ENCODE measurements around the gene PLEKHG3. TPM values are rescaled to one million over a fixed set of nuclear protein-coding genes. Genes with fewer than 3 reads are reported as not detected.

Gene PLEKHG3
- polyA plus RNA-seq, 3 donors, result 6.3 to 21.6 (median 13.0) TPM

GRCh38 chr14:64680013-64680713 lies 24.1 kb upstream of the PLEKHG3 start:
- H3K27ac Mint-ChIP-seq, result no peak overlapping the region
- 91% methylated on average over 10 of the region's 10 CpGs for WGBS (ENCODE audit: insufficient coverage)
- no peaks in the 10 kb centered on the region for H3K36me3 ChIP-seq (replicated peaks in 1 of 2; ENCODE audit: control insufficient read depth in 1 of 2, insufficient read depth in 2 of 2, low read length in 2 of 2)
- H3K4me3 ChIP-seq (replicated peaks in 1 of 3; ENCODE audit: low read depth in 2 of 3, low read length in 3 of 3), result no peak overlapping the region
- TF ChIP-seq, protein P1, sequence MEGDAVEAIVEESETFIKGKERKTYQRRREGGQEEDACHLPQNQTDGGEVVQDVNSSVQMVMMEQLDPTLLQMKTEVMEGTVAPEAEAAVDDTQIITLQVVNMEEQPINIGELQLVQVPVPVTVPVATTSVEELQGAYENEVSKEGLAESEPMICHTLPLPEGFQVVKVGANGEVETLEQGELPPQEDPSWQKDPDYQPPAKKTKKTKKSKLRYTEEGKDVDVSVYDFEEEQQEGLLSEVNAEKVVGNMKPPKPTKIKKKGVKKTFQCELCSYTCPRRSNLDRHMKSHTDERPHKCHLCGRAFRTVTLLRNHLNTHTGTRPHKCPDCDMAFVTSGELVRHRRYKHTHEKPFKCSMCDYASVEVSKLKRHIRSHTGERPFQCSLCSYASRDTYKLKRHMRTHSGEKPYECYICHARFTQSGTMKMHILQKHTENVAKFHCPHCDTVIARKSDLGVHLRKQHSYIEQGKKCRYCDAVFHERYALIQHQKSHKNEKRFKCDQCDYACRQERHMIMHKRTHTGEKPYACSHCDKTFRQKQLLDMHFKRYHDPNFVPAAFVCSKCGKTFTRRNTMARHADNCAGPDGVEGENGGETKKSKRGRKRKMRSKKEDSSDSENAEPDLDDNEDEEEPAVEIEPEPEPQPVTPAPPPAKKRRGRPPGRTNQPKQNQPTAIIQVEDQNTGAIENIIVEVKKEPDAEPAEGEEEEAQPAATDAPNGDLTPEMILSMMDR (IDR thresholded peaks at IDR 0.05), result no peak
- no peaks in the 10 kb centered on the region for H3K27me3 ChIP-seq (ENCODE audit: control insufficient read depth in 2 of 2, insufficient read depth in 2 of 2, low read length in 2 of 2)
- H3K27ac ChIP-seq (ENCODE audit: low read depth in 1 of 2, low read length in 2 of 2), result no peak overlapping the region
- H3K27me3 Mint-ChIP-seq (ENCODE audit: low read depth in 3 of 3), result peaks cover 3 to 16% (median 9%) of the 10 kb centered on the region in 3 donors
- H3K36me3 Mint-ChIP-seq, result no peaks in the 10 kb centered on the region
- peaks cover 22 to 33% of the 10 kb centered on the region in 2 donors for H3K4me1 ChIP-seq (ENCODE audit: control insufficient read depth in 1 of 2, insufficient read depth in 2 of 2, low read length in 2 of 2)
- no peaks in the 10 kb centered on the region for H3K79me2 ChIP-seq (ENCODE audit: insufficient read depth, low read length)
- H4K20me1 ChIP-seq (ENCODE audit: insufficient read depth, low read length), result no peaks in the 10 kb centered on the region
- DNase-seq, result no peak
- H2AFZ ChIP-seq (ENCODE audit: insufficient read depth, low read depth, low read length, poor library complexity, severe bottlenecking), result no peak overlapping the region
- H3K4me1 Mint-ChIP-seq, result peaks cover 37% of the 10 kb centered on the region
- no peaks in the 10 kb centered on the region for H3K9me3 Mint-ChIP-seq
- intact Hi-C loops (cut with micrococcal nuclease), result no loop called here
- no peak overlapping the region for H3K4me2 ChIP-seq (replicated peaks; ENCODE audit: extremely low read depth, low read length, poor library complexity, severe bottlenecking)
- H3K9ac ChIP-seq (ENCODE audit: insufficient read depth, low read length, poor library complexity, severe bottlenecking), result no peak overlapping the region
- no peaks in the 10 kb centered on the region for H3K9me3 ChIP-seq (replicated peaks in 1 of 2; ENCODE audit: control insufficient read depth in 1 of 2, insufficient read depth in 1 of 2, low read length in 2 of 2)
- no peak overlapping the region for H3K4me3 Mint-ChIP-seq

GRCh38 chr14:64680714-64681065 lies 23.5 kb upstream of the PLEKHG3 start:
- peaks cover 17 to 27% of the 10 kb centered on the region in 2 donors for H3K4me1 ChIP-seq (ENCODE audit: control insufficient read depth in 1 of 2, insufficient read depth in 2 of 2, low read length in 2 of 2)
- Mint-ChIP-seq H3K36me3 (no peaks in the 10 kb centered on the region), H3K4me1 (peaks cover 33% of the 10 kb centered on the region), H3K9me3 (no peaks in the 10 kb centered on the region), H3K4me3 (no peak overlapping the region), H3K27me3 (ENCODE audit: low read depth in 3 of 3) (peaks cover 8 to 21% (median 12%) of the 10 kb centered on the region in 3 donors), H3K27ac (no peak overlapping the region)
- H3K9ac ChIP-seq (ENCODE audit: insufficient read depth, low read length, poor library complexity, severe bottlenecking), result no peak overlapping the region
- intact Hi-C loops (cut with micrococcal nuclease), result no loop called here
- H3K4me2 ChIP-seq (replicated peaks; ENCODE audit: extremely low read depth, low read length, poor library complexity, severe bottlenecking), result no peak overlapping the region
- H4K20me1 ChIP-seq (ENCODE audit: insufficient read depth, low read length), result no peaks in the 10 kb centered on the region
- TF ChIP-seq, protein P1 (IDR thresholded peaks at IDR 0.05), result no peak
- no peaks in the 10 kb centered on the region for H3K79me2 ChIP-seq (ENCODE audit: insufficient read depth, low read length)
- no peaks in the 10 kb centered on the region for H3K27me3 ChIP-seq (ENCODE audit: control insufficient read depth in 2 of 2, insufficient read depth in 2 of 2, low read length in 2 of 2)
- no peaks in the 10 kb centered on the region for H3K36me3 ChIP-seq (replicated peaks in 1 of 2; ENCODE audit: control insufficient read depth in 1 of 2, insufficient read depth in 2 of 2, low read length in 2 of 2)
- WGBS (ENCODE audit: insufficient coverage), result 90% methylated on average over 2 of the region's 3 CpGs
- H3K9me3 ChIP-seq (replicated peaks in 1 of 2; ENCODE audit: control insufficient read depth in 1 of 2, insufficient read depth in 1 of 2, low read length in 2 of 2), result no peaks in the 10 kb centered on the region
- no peak overlapping the region for H3K4me3 ChIP-seq (replicated peaks in 1 of 3; ENCODE audit: low read depth in 2 of 3, low read length in 3 of 3)
- no peak overlapping the region for H3K27ac ChIP-seq (ENCODE audit: low read depth in 1 of 2, low read length in 2 of 2)
- DNase-seq, result no peak
- no peak overlapping the region for H2AFZ ChIP-seq (ENCODE audit: insufficient read depth, low read depth, low read length, poor library complexity, severe bottlenecking)

Measured in CD14-positive monocyte (primary cell).